ENCODE data around the gene GREB1L. TPM values are rescaled to one million over a fixed set of nuclear protein-coding genes. Genes with fewer than 3 reads are reported as not detected.

GREB1L gene
- total RNA-seq, 1 experiment from 2014 or later: 0.26 TPM

DNA sequence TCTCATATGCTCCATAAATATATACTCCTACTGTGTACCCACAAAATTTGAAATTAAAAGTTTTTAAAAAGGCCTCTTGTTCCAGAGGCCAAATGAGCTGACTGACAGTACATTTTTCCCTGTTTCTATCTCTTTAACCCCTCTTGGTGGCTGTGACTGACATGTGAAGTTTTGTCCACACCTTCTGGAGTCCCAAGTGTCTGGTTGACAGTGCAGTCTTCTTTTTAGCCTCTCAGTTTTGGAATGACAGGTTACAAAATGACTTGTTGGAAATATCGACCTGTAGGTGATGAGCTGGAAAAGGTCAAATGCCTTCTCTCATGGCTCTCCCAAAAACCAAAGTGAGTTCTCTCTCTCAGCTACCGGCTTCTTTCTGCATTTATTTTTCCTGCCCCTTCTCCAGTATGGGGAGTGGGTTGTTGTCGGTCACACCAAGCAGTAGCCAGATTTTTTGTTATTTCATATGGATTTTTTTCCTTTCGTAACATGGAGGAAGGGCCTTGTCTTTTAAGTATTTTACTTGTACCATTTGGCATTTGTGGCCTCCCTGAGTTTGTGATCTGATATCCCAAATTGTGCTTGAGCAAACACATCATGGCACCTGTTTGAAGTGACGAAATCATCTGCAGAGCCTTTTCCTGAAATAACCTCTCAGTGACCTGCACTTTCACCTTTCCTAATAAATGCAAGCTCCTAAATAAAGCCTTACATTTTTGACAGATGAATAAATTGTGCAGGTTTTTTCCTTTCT lies 214.6 kb downstream of the GREB1L start:
- DNase-seq (ENCODE audit: low spot score): no peak
- TF ChIP-seq EMX1 (CRISPR knock-in tag; IDR thresholded peaks at IDR 0.05) (no peak), MXD4 (CRISPR knock-in tag; IDR thresholded peaks at IDR 0.05; ENCODE audit: borderline replicate concordance) (no peak), ZNF416 (CRISPR knock-in tag; IDR thresholded peaks at IDR 0.05) (no peak), ZNF138 (CRISPR knock-in tag; conservative IDR thresholded peaks at IDR 0.05) (no peak)
- TF ChIP-seq, protein P1, sequence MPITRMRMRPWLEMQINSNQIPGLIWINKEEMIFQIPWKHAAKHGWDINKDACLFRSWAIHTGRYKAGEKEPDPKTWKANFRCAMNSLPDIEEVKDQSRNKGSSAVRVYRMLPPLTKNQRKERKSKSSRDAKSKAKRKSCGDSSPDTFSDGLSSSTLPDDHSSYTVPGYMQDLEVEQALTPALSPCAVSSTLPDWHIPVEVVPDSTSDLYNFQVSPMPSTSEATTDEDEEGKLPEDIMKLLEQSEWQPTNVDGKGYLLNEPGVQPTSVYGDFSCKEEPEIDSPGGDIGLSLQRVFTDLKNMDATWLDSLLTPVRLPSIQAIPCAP (CRISPR knock-in tag; IDR thresholded peaks at IDR 0.05): no peak
- TF ChIP-seq, protein P2, sequence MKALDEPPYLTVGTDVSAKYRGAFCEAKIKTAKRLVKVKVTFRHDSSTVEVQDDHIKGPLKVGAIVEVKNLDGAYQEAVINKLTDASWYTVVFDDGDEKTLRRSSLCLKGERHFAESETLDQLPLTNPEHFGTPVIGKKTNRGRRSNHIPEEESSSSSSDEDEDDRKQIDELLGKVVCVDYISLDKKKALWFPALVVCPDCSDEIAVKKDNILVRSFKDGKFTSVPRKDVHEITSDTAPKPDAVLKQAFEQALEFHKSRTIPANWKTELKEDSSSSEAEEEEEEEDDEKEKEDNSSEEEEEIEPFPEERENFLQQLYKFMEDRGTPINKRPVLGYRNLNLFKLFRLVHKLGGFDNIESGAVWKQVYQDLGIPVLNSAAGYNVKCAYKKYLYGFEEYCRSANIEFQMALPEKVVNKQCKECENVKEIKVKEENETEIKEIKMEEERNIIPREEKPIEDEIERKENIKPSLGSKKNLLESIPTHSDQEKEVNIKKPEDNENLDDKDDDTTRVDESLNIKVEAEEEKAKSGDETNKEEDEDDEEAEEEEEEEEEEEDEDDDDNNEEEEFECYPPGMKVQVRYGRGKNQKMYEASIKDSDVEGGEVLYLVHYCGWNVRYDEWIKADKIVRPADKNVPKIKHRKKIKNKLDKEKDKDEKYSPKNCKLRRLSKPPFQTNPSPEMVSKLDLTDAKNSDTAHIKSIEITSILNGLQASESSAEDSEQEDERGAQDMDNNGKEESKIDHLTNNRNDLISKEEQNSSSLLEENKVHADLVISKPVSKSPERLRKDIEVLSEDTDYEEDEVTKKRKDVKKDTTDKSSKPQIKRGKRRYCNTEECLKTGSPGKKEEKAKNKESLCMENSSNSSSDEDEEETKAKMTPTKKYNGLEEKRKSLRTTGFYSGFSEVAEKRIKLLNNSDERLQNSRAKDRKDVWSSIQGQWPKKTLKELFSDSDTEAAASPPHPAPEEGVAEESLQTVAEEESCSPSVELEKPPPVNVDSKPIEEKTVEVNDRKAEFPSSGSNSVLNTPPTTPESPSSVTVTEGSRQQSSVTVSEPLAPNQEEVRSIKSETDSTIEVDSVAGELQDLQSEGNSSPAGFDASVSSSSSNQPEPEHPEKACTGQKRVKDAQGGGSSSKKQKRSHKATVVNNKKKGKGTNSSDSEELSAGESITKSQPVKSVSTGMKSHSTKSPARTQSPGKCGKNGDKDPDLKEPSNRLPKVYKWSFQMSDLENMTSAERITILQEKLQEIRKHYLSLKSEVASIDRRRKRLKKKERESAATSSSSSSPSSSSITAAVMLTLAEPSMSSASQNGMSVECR (CRISPR knock-in tag; IDR thresholded peaks at IDR 0.05; ENCODE audit: borderline replicate concordance): no peak
- TF ChIP-seq, protein P3, sequence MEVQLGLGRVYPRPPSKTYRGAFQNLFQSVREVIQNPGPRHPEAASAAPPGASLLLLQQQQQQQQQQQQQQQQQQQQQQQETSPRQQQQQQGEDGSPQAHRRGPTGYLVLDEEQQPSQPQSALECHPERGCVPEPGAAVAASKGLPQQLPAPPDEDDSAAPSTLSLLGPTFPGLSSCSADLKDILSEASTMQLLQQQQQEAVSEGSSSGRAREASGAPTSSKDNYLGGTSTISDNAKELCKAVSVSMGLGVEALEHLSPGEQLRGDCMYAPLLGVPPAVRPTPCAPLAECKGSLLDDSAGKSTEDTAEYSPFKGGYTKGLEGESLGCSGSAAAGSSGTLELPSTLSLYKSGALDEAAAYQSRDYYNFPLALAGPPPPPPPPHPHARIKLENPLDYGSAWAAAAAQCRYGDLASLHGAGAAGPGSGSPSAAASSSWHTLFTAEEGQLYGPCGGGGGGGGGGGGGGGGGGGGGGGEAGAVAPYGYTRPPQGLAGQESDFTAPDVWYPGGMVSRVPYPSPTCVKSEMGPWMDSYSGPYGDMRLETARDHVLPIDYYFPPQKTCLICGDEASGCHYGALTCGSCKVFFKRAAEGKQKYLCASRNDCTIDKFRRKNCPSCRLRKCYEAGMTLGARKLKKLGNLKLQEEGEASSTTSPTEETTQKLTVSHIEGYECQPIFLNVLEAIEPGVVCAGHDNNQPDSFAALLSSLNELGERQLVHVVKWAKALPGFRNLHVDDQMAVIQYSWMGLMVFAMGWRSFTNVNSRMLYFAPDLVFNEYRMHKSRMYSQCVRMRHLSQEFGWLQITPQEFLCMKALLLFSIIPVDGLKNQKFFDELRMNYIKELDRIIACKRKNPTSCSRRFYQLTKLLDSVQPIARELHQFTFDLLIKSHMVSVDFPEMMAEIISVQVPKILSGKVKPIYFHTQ (CRISPR knock-in tag; IDR thresholded peaks at IDR 0.05): no peak
- Mint-ChIP-seq H3K36me3 (no peaks in the 10 kb centered on the region), H3K4me1 (peaks cover 6% of the 10 kb centered on the region), H3K4me3 (no peak overlapping the region), H3K9me3 (no peaks in the 10 kb centered on the region), H3K27ac (no peak overlapping the region), H3K27me3 (ENCODE audit: low read depth) (no peaks in the 10 kb centered on the region; the same call in 1 of the 2 replicates)
- POLR2A ChIA-PET: interaction anchor here (0.6 kb wide), 2 partner anchors 185 to 205 kb away, joined by 4 to 5 read pairs; no protein-coding TSS in a partner anchor
- CTCF ChIA-PET: no interaction called here
- no peak for ATAC-seq

DNA sequence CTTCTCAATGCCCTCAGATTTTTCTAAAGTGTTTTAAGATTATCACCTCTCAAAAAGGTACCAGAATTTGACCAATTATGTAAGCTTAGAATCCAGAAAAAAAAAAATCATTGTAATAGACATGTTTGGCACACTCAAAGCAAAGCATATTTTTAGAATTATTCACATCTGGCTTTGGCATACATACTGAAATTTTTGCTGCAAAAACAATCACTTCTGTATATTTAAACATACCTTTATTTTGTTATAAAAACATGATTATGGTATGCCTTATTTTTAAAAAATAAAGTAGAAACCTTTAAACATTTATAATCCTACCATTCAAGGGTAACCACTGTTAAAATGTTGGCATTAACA lies 215.1 kb downstream of the GREB1L start:
- CTCF ChIA-PET: no interaction called here
- H3K27ac Mint-ChIP-seq: no peak overlapping the region
- H3K4me3 Mint-ChIP-seq: no peak overlapping the region
- no peaks in the 10 kb centered on the region for H3K36me3 Mint-ChIP-seq
- H3K9me3 Mint-ChIP-seq: no peaks in the 10 kb centered on the region
- ATAC-seq (no peak), DNase-seq (ENCODE audit: low spot score) (no peak)
- TF ChIP-seq, protein P4, sequence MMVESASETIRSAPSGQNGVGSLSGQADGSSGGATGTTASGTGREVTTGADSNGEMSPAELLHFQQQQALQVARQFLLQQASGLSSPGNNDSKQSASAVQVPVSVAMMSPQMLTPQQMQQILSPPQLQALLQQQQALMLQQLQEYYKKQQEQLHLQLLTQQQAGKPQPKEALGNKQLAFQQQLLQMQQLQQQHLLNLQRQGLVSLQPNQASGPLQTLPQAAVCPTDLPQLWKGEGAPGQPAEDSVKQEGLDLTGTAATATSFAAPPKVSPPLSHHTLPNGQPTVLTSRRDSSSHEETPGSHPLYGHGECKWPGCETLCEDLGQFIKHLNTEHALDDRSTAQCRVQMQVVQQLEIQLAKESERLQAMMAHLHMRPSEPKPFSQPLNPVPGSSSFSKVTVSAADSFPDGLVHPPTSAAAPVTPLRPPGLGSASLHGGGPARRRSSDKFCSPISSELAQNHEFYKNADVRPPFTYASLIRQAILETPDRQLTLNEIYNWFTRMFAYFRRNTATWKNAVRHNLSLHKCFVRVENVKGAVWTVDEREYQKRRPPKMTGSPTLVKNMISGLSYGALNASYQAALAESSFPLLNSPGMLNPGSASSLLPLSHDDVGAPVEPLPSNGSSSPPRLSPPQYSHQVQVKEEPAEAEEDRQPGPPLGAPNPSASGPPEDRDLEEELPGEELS (CRISPR knock-in tag; IDR thresholded peaks at IDR 0.05): no peak
- TF ChIP-seq, protein P5, sequence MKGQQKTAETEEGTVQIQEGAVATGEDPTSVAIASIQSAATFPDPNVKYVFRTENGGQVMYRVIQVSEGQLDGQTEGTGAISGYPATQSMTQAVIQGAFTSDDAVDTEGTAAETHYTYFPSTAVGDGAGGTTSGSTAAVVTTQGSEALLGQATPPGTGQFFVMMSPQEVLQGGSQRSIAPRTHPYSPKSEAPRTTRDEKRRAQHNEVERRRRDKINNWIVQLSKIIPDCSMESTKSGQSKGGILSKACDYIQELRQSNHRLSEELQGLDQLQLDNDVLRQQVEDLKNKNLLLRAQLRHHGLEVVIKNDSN (CRISPR knock-in tag; IDR thresholded peaks at IDR 0.05): no peak
- no peak for TF ChIP-seq MYBL2 (CRISPR knock-in tag; IDR thresholded peaks at IDR 0.05)
- TF ChIP-seq TEAD4 (CRISPR knock-in tag; IDR thresholded peaks at IDR 0.05): no peak
- TF ChIP-seq, protein P6, sequence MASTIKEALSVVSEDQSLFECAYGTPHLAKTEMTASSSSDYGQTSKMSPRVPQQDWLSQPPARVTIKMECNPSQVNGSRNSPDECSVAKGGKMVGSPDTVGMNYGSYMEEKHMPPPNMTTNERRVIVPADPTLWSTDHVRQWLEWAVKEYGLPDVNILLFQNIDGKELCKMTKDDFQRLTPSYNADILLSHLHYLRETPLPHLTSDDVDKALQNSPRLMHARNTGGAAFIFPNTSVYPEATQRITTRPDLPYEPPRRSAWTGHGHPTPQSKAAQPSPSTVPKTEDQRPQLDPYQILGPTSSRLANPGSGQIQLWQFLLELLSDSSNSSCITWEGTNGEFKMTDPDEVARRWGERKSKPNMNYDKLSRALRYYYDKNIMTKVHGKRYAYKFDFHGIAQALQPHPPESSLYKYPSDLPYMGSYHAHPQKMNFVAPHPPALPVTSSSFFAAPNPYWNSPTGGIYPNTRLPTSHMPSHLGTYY (CRISPR knock-in tag; IDR thresholded peaks at IDR 0.05): no peak
- TF ChIP-seq GRHL2 (CRISPR knock-in tag; IDR thresholded peaks at IDR 0.05; ENCODE audit: insufficient replicate concordance, severe bottlenecking): no peak
- H3K27me3 Mint-ChIP-seq (ENCODE audit: low read depth): no peaks in the 10 kb centered on the region
- H3K4me1 Mint-ChIP-seq: peaks cover 6% of the 10 kb centered on the region
- POLR2A ChIA-PET: no interaction called here

Data from WTC11 (cell line).